ENCODE measurements around the gene GM2A.

Gene GM2A

DNA sequence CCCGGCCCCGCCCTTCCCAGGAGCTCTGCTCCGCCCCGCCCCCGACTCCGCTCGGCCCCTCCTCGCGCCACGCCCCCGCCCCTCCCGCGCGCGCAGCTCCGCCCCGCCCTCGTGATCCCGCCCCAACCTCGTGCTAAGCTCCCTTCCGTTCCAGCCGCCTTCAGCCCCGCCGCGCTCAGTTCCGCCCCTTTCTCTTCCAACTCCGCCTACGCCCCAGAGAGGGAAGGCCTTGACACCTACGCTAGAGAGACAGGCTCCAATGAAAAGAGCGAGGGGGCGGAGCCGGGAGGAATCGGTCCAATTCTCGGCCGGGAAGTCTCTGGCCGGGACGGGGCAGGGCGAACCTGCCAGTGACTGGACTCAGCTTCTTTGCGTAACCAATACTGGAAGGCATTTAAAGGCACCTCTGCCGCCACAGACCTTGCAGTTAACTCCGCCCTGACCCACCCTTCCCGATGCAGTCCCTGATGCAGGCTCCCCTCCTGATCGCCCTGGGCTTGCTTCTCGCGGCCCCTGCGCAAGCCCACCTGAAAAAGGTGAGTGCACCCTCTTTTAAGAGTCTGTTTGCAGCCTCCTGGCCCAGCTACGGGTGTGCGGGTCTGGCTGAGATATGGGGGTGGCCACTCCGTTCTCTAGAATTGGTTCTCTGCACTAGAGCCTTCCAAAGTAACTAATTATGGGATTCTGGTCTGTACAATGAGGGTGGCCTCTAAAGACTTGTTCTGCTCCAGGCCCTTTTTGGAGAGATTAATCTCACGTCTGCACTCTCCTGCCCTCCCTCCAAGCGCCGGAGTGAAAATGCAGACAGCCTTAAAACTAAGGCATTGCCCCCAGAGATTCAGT is at the start of gene GM2A:
Gene GM2A (plus strand): TSS at position 424 of the 843 bp plus-strand sequence. CDS start 32 bp downstream, at position 456.
- peak; percentile 98 for DNase-seq

GRCh38 chr5:151204051-151204450 is 48.9 kb upstream of the GM2A start:
- no peak for DNase-seq

- DNase-seq = no peak
Measured at GRCh38 chr5:151205411-151205810, 47.6 kb upstream of the GM2A start.

GRCh38 chr5:151208481-151208914 is 44.5 kb upstream of the GM2A start:
- DNase-seq = no peak

DNA sequence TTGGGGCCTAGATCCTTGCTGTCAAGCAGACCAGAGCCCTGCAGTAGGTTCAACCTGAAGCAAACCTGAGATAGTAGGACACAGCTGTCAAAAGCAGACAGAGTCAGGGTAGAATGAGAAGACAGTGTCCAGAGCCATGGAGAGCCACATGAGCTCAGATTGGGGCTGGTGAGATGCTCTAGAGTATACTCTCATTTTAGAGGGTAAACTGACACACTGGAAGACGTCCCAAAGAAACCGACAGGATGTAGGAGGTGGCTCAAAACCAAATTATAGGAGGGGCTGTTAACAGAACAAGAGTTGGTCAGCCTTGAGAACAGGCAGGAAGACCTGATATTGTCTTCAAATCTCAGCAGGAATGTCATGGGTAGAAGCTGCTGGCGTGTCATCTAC is 40.6 kb upstream of the GM2A start:
- DNase-seq = no peak

DNA sequence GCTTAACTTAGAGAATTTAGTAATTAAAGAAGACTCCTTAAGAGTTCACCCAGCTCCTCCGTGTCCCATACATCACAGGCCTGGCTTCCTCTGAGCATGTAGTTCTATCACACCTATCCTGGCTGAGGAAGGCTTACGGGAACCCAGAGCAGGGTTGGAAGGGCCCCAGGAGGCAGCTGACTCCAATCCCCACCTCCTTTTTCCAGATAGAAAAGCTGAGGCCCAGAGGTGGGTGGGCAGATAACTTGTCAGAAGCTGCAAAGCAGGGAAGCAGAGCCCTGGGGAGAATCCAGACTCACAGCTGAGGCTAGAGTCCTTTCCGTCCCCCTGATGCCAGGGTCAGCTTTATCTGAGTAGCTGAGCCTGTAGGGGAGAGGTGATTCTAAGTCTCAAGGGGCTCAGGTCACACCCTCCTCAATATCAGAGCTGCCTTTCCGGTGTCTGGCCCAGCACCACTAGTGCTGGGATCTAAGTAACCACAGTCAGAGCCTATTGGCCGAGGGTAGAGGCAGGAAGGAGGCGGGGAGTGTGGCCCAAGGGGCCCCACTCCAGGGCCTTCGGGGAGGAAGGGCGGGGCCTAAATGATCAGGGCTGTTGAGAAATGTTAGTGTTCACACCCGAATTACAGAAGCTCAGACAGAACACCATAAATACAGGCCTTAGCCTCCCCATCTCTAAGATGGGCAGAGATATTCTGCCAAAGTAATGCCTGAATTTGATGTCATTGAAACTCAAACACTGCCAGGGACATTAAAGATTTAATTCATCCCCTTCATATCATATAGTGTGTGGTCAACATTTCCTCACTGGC is 39.0 kb upstream of the GM2A start:
- peak; percentile 71 for DNase-seq

GRCh38 chr5:151214614-151215545 is 38.1 kb upstream of the GM2A start:
- DNase-seq = no peak

GRCh38 chr5:151215546-151215880 is 37.5 kb upstream of the GM2A start:
- DNase-seq = no peak

GRCh38 chr5:151216781-151217180 is 36.2 kb upstream of the GM2A start:
- DNase-seq = no peak

DNA sequence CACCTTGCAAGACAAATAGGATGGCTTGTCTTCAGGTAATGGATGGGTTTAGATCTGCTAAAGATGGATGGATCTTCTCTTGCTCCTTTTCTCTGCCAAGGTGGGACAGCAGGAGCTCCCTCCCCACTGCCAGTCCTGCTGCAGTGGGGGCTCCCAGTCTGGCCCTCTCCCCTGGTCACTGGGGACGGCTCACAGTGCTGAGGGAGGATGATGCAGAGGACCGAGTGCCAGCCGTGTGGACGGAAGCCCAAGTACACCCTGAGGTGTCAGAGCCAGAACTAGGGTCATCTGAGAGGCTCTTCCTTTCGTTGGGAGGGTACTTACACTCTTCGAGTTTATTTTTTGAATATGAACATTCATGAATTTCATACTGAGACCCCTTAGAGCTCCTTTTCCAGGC is 34.8 kb upstream of the GM2A start:
- DNase-seq = no peak

DNA sequence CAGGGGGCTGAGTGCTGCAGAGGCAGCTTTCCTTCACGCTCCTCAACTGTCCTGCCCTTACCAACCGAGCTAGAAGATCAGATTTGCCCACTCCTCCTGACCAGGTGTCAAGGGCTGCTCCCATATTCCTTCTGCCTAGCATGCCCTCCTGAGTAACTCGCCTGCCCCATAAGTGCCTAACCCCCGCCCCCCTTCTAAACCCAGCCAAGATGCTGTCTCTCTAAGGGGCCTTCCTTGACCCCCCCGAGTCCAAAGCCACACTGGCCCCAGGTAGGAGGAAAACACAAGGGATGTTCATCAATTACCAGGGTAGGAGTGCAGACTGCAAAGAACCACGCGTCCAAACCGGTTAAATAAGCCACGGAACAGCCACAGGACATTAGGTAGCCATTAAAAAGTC is 33.8 kb upstream of the GM2A start:
- DNase-seq = no peak

DNA sequence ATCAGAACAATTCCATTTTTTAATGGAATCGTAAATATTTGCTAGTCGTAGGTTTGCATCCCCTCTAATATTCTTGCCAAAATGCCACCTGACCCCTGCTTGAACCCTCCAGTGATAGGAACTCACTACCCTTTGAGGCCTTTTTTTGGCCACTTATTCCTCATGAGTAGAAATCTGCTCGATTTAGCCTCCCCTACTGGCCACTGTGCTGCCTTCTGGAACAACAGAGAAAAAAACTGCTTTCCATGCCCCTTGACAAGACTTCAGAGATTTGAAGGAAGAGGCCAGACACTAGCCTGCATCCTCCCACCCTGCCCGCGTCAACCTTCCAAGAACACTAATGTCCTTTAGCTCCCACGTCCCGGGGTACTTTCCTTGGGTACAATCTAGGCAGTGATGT is 33.2 kb upstream of the GM2A start:
- no peak for DNase-seq

- DNase-seq = no peak
Measured at GRCh38 chr5:151221574-151221973, 31.4 kb upstream of the GM2A start.

- DNase-seq = no peak
Measured at GRCh38 chr5:151222054-151222789, 30.8 kb upstream of the GM2A start.

GRCh38 chr5:151222790-151223446 is 30.1 kb upstream of the GM2A start:
- peak; percentile 35 for DNase-seq

DNA sequence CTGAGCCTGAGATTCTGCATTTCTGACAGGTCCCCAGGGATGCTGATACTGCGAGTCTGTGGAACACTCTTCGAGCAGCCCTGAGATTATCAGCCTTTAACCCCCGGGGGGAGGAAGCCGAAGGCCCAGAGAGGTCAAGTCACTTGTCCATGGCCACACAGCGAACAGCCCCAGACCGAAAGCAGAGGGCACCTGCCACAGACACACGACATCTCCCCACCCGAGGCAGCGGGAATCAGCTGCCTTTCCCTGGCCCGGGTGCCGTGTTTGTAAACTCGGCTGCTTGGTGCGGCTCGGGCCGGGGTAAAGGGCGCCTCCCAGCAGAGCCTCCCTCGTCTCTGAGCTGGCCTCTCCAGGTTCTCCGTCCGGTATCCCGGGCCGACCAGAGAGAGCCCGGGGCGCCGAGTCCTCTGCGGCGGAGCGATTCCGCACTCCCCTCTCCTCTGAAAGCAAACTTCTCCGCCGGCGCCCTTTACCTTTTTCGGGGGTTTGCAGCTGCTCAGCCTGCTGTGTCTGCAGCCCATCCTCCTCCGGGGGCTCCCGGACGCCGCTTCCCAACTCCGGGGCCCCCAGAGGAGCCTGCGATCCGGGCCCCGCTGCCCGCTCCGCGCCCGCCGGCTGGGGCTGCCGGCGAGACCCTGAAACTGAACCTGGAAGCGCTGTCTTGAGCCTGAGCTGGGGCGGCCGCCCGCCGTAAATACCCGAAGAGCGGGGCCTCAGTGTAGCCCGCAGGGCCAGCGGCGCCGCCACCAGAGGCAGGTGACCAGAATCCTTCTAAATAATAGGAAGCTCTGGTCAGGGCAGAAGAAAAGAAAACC is 29.3 kb upstream of the GM2A start, which contains the start of gene CCDC69:
Gene CCDC69 (minus strand): TSS at position 646 of the 818 bp plus-strand sequence. CDS start 122 bp downstream, at position 524.
- DNase-seq = peak; percentile 56

DNA sequence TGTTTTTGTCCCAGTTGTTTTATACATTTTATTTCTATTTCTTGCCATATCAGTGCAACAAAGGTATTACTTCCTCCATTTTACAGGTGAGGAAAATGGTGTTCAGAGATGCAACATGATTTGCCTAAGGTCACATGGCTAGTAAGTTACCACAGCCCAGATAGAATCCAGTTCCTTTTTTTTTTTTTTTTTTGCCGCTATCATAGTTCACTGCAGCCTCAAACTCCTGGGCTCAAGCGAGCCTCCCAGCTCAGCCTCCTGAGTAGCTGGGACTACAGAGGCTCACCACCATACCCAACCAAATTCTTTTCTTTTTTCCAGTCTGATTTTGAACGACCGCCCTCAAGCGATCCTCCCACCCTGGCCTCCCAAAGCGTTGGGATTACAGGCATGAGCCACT is 28.6 kb upstream of the GM2A start:
- no peak for DNase-seq

DNA sequence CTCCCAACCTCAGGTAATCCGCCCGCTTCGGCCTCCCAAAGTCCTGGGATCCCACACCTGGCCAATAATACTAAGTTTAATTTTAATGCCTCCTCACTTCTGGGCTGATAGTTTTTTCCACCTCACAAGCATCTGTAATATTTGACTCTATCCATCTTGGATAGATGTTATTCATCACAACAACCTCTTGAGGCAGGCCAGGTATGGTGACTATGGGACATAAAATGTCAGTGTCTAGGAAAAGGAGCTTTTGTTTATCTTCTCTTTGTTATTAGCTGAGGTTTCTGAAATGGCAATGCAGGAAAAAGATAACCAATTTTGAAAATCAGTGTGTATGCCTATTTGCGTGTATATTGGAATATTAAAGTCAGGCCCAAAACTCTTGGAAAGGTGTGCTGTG is 27.9 kb upstream of the GM2A start:
- DNase-seq = no peak

DNA sequence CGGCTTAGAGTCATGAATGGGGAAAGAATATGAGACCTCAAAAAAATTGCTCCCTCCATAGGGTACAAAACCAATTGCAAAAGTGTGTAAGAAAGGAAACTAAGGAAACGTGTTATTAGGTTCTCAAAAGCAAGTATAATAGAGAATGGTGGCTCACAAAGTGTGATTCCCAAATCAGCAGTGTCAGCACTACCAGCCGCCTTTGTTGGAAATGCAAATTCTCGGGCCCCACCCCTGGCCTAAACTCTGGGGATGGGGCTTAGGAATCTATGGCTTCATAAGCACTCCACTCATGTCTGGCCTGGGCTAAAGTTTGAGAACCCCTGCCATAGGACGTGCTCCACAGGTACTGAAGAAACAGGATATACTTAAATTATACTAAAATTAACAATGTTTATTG is 27.5 kb upstream of the GM2A start:
- DNase-seq = no peak

- no peak for DNase-seq
Measured at GRCh38 chr5:151227918-151228447, 25.0 kb upstream of the GM2A start.

Measured in stimulated activated CD4-positive, alpha-beta T cell treated with anti-CD3 and anti-CD28 coated beads, Interleukin-12 subunit alpha, Interleukin-12 subunit beta, amount 100 ng/mL, for 4 hours (primary cell).